IPS-20b (cell line): ENCODE measurements around the gene FAM187B.

Source experiments
- H3K27ac ChIP-seq: one replicate; pipeline ENCODE4 v1.5.1; 2013; ENCODE audit warnings: low read length
- H3K27me3 ChIP-seq: 2 replicates; pipeline ENCODE4 v1.6.1; 2013; ENCODE audit warnings: mild to moderate bottlenecking, low read length, inconsistent platforms; ENCODE audit not compliant: insufficient read depth
- H3K36me3 ChIP-seq: 2 replicates; pipeline ENCODE4 v1.6.1; 2013; ENCODE audit warnings: low read depth, mild to moderate bottlenecking, inconsistent platforms, low read length, moderate library complexity; ENCODE audit not compliant: insufficient read depth
- H3K4me1 ChIP-seq: 2 replicates; pipeline ENCODE4 v1.6.1; 2013; ENCODE audit warnings: mild to moderate bottlenecking, control low read depth, inconsistent platforms, low read length, moderate library complexity; ENCODE audit not compliant: insufficient read depth
- H3K4me3 ChIP-seq: 2 replicates; pipeline ENCODE4 v1.5.1; 2013; ENCODE audit warnings: mild to moderate bottlenecking, low read length, inconsistent platforms
- H3K9ac ChIP-seq: 2 replicates; pipeline ENCODE4 v1.6.1; 2013; ENCODE audit warnings: low read depth, mild to moderate bottlenecking, inconsistent platforms, low read length, moderate library complexity
- H3K9me3 ChIP-seq: 2 replicates; pipeline ENCODE4 v1.6.1; 2013; ENCODE audit warnings: mild to moderate bottlenecking, low read depth, low read length, inconsistent platforms; ENCODE audit not compliant: insufficient read depth

Gene FAM187B

GRCh38 chr19:35257113-35257461 is 28.5 kb upstream of the FAM187B start:
- peaks cover 7% of the 10 kb centered on the region; the same call in 1 of the 2 replicates for H3K4me1 ChIP-seq
- H3K9ac ChIP-seq: no peak overlapping the region
- peaks cover 85% of the 10 kb centered on the region for H3K36me3 ChIP-seq
- no peak overlapping the region for H3K27ac ChIP-seq
- no peak overlapping the region for H3K4me3 ChIP-seq
- no peaks in the 10 kb centered on the region for H3K9me3 ChIP-seq
- H3K27me3 ChIP-seq: no peaks in the 10 kb centered on the region

GRCh38 chr19:35256566-35256965 is 28.0 kb upstream of the FAM187B start:
- Histone ChIP-seq H3K27ac (no peak overlapping the region), H3K4me1 (peaks cover 7% of the 10 kb centered on the region; the same call in 1 of the 2 replicates), H3K4me3 (no peak overlapping the region), H3K27me3 (no peaks in the 10 kb centered on the region), H3K9me3 (no peaks in the 10 kb centered on the region), H3K36me3 (peaks cover 83% of the 10 kb centered on the region), H3K9ac (no peak overlapping the region)

- no peak overlapping the region for H3K27ac ChIP-seq
- peaks cover 83% of the 10 kb centered on the region for H3K36me3 ChIP-seq
- no peak overlapping the region for H3K9ac ChIP-seq
- H3K4me1 ChIP-seq: peaks cover 11% of the 10 kb centered on the region
- H3K27me3 ChIP-seq: no peaks in the 10 kb centered on the region
- no peak overlapping the region for H3K4me3 ChIP-seq
- H3K9me3 ChIP-seq: no peaks in the 10 kb centered on the region
Measured at GRCh38 chr19:35254341-35255297, 26.1 kb upstream of the FAM187B start.

GRCh38 chr19:35253316-35254286 is 25.1 kb upstream of the FAM187B start:
- Histone ChIP-seq H3K9ac (no peak overlapping the region; the same call in 1 of the 2 replicates), H3K4me1 (peaks cover 11% of the 10 kb centered on the region), H3K27me3 (no peaks in the 10 kb centered on the region), H3K4me3 (no peak overlapping the region), H3K27ac (no peak overlapping the region), H3K36me3 (peaks cover 73% of the 10 kb centered on the region), H3K9me3 (no peaks in the 10 kb centered on the region)

GRCh38 chr19:35251456-35251855 is 22.9 kb upstream of the FAM187B start:
- H3K9ac ChIP-seq: no peak overlapping the region
- no peak overlapping the region for H3K4me3 ChIP-seq
- no peak overlapping the region for H3K27ac ChIP-seq
- H3K27me3 ChIP-seq: no peaks in the 10 kb centered on the region
- peaks cover 14% of the 10 kb centered on the region for H3K4me1 ChIP-seq
- peaks cover 53% of the 10 kb centered on the region for H3K36me3 ChIP-seq
- H3K9me3 ChIP-seq: no peaks in the 10 kb centered on the region

- Histone ChIP-seq H3K27me3 (no peaks in the 10 kb centered on the region), H3K36me3 (peaks cover 39% of the 10 kb centered on the region), H3K9ac (peak overlapping the region; percentile 99; the same call in 1 of the 2 replicates), H3K27ac (no peak overlapping the region), H3K4me3 (peak overlapping the region; percentile 94), H3K4me1 (peaks cover 14% of the 10 kb centered on the region), H3K9me3 (no peaks in the 10 kb centered on the region)
Measured at GRCh38 chr19:35249848-35250711, 21.5 kb upstream of the FAM187B start.

- Histone ChIP-seq H3K27me3 (no peaks in the 10 kb centered on the region), H3K4me3 (peak overlapping the region; percentile 94), H3K27ac (peak overlapping the region; percentile 98), H3K36me3 (peaks cover 31% of the 10 kb centered on the region), H3K4me1 (peaks cover 14% of the 10 kb centered on the region), H3K9me3 (no peaks in the 10 kb centered on the region), H3K9ac (peak overlapping the region; percentile 99)
Measured at GRCh38 chr19:35249146-35249847, 20.8 kb upstream of the FAM187B start.

GRCh38 chr19:35248310-35249145 is 20.0 kb upstream of the FAM187B start, which contains the start of gene LSR:
LSR (plus strand) TSS chr19:35249002; CDS start chr19:35249023, 21 bp downstream.
- Histone ChIP-seq H3K27ac (peak within 1 kb of the TSS; percentile 98), H3K4me3 (peak within 1 kb of the TSS; percentile 94), H3K27me3 (no peaks in the 10 kb centered on the region)

GRCh38 chr19:35247526-35248309 is 19.2 kb upstream of the FAM187B start:
- Histone ChIP-seq H3K9ac (peak overlapping the region; percentile 99), H3K27me3 (no peaks in the 10 kb centered on the region), H3K4me3 (peak overlapping the region; percentile 94), H3K36me3 (peaks cover 21% of the 10 kb centered on the region), H3K27ac (peak overlapping the region; percentile 98), H3K4me1 (peaks cover 7% of the 10 kb centered on the region), H3K9me3 (no peaks in the 10 kb centered on the region)

More at GRCh38 chr19:35248310-35249145, 20.0 kb upstream of the FAM187B start, which contains the start of gene LSR:
- Histone ChIP-seq H3K36me3 (peaks cover 26% of the 10 kb centered on the region), H3K9ac (peak within 1 kb of the TSS; percentile 99), H3K9me3 (no peaks in the 10 kb centered on the region), H3K4me1 (peaks cover 12% of the 10 kb centered on the region)
